T-helper 2 cell (primary cell): ENCODE data around the gene LRRC4B.

ENCODE experiments used
- DNase-seq, 5 experiments: peaks; one replicate each; pipeline versions ENCODE4 v3.0.0 to v3.0.0-alpha.2; 2012 to 2022

LRRC4B gene

DNA sequence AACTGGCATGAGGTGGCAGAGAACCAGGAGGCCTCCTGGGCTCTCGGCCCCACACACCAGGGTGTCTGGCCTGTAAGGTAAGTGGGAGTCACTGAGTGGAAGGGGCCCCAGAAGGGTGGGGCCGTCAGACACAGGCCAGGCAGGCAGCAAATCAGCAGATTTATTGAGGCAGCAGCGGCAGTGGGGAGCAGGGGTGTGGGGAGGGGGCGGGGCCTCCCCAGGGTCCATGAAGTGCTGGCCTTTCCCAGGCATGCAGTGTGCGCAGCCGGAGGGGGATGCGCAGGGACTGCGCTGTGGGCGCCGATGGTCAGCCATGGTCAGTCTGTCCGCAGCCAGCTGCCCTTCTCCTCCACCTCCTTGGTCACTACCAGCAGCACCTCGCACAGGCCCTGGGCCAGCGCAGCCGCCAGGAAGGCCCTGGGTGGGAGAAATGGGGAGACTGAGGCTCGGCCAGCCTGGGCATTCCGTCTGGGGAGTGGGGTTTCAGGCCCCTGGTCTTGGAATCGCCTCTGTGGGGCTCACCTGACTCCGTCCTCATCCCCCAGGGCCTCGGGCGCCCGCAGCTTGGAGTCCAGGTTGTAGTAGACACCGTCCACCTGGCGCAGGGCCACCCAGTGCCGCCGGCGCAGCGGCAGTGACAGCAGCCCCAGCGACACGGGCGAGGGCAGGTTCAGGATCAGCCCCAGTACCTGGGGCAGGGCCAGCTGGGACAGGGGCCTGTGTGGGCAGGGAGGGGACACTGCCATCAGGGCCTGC lies 62.2 kb downstream of the LRRC4B start:
- DNase-seq, result no peak

- no peak for DNase-seq
Measured at GRCh38 chr19:50501568-50502475, 66.4 kb downstream of the LRRC4B start.

GRCh38 chr19:50501186-50501567 lies 67.1 kb downstream of the LRRC4B start:
- no peak for DNase-seq

DNA sequence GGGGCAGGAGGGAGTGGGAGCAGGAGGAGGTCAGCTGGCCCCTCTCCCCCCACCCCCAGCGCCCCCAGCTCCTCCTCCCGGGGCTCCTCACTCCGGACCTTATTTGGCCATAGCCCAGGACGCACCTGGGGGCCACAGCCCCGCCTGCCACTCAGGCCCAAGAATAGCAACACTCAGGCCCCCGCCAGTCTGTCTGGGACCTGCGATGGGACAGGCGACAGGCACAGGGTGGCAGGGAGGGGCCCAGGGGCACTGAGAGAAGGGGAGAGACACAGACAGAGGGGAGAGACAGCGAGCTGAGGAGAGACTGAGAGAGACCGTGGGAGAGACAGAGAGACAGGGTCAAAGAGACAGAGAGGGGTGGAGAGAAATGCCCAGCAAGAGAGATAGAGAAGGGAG lies 67.5 kb downstream of the LRRC4B start:
- no peak for DNase-seq

GRCh38 chr19:50500060-50500752 lies 68.0 kb downstream of the LRRC4B start:
- DNase-seq, result no peak

DNA sequence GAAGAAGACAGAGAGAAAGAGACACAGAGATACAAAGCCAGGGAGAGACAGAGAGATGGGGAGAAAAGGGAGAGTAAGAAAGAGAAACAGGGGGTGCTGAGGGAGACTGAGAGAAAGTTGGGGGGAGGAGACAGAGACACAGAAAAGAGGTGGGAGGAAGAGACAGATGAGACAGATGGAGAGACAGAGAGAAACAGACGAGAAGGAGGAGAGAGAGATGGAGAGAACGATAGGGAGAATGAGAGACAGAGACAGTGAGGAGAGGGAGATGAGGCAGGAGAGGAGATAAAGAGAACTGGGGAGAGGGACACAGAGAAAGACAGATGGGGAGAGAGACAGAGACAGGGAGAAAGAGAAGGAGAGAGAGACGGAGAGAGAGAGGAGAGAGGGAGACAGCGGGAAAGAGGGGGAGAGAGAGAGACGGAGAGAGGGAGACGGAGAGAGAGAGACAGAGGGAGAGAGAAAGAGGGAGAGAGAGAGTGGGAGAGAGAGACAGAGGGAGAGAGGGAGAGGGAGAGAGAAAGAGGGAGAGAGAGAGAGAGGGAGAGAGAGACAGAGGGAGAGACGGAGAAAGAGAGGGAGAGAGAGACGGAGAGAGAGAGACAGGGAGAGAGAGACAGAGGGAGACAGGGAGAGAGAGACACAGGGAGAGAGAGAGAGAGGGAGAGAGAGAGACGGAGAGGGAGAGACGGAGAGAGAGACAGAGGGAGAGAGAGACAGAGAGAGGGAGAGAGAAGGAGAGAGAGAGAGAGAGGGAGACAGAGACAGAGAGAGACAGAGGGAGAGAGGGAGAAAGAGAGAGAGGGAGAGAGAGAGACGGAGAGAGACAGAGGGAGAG lies 69.8 kb downstream of the LRRC4B start:
- no peak for DNase-seq

- DNase-seq, result no peak
Measured at GRCh38 chr19:50497022-50497405, 71.2 kb downstream of the LRRC4B start.

DNA sequence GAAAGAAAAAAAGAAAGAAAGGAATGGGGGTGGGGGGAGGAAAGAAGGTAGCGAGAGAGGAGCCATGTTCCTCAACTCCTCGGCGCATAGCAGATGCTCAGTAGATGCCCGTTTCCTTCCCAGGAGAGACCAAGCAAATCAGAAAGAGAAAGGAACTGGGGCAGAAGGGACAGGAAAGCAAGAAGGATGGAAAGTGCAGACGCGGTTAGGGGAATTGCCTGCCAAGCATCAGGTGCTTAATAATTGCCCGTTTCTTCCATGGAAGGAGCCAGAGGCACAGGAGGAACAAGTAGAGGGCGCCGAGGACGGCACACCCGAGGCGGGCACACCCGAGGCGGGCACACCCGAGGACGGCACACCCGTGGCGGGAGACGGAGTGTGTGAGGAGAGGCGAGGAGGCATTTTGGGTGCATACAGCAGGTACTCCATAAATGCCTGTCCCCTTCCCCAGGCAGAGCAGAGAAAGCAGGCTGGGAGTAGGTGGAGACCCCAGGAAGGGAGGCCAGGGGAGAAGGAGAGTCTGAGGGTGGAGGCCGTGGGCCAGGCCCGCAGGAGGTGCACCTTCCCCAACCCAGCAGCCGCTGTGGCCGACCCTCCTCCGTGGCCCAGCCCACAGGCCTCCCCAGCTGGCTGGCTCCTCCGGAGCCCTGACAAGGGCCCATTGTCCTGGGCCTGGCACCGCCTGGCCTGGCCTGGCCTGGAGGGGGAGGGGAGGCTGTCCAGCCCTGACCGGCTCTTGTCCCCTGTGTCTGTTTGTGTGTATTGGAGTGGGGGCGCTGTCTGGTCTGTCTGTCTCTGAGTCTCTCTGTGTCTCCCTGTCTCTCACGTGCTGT lies 71.8 kb downstream of the LRRC4B start:
- DNase-seq, result no peak

GRCh38 chr19:50495020-50495531 lies 73.2 kb downstream of the LRRC4B start:
- no peak for DNase-seq

GRCh38 chr19:50494186-50495019 lies 73.8 kb downstream of the LRRC4B start:
- DNase-seq, result no peak

DNA sequence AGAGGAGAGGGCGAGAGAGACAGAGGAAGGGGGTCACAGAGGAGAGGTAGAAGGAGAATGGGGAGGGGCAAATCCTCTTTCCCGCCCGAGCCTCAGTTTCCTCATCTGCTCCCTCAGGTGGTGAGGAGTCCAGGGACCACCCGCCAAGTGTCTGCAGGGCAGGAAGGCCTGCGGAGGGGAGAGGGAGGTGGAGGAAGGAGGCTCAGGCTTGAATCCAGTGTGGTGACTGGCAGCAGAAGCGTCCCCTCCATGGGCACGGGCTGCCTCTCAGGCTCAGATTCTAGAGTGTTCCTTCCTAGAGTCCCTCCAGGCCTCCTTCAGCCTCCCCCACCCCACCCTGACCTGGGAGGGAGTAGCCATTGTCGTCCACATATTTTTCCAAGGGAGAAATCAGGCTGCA lies 75.1 kb downstream of the LRRC4B start:
- no peak for DNase-seq

DNA sequence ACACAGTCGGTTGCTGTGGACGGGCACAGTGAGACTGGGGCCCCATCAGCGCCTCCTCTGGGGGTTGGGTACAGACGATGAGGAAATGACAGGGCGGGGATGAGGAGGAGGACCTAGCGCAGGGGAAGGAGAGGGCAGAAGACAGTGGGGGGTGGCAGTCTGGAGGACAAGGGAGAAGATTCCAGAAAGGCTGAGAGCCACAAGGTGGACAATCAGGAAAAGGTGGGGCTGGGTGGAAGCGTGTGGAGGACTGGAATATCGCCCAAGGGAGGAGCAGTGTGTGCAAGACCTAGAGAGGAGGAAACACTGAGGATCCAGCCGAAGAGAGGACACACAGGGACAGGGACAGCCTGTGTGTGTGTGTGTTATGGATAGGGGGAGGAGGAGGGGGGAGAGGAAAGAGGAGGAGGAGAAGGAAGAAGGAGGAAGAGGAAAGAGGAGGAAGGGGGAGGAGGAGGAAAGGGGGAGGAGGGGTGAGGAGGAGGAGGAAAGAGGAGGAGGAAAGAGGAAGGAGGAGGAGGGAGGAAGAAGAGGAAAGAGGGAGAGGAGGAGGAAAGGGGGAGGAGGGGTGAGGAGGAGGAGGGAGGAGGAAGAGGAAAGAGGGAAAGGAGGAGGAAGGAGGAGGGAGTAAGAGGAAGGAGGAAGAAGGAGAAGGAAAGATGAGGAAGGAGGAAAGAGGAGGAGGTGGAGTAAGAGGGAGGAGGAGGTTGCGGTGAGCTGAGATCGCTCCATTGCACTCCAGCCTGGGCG lies 75.8 kb downstream of the LRRC4B start:
- DNase-seq, result no peak

DNA sequence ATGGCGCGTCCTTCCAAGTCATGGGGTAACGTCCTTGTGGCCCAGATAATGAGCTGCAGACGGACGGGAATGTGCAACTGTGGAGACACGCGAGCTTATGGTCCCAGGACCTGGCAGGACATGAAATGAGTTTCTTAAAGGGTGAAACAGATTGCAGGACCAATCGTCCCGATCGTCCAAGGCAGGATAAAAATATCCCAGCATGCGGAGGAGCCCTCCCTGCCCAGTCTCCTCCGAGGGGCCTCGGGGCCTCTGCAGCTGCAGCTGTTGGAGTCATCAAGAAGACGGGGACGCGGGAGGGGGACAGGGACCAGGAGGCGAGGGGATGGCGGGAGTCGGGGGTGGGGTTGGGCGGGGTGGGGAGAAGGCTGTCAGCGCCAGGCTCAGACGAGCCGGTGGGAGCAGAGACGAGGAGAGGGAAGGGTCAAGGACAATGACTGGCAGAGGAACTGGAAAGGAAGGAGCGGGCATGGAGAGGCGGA lies 77.2 kb downstream of the LRRC4B start:
- DNase-seq, result no peak

DNA sequence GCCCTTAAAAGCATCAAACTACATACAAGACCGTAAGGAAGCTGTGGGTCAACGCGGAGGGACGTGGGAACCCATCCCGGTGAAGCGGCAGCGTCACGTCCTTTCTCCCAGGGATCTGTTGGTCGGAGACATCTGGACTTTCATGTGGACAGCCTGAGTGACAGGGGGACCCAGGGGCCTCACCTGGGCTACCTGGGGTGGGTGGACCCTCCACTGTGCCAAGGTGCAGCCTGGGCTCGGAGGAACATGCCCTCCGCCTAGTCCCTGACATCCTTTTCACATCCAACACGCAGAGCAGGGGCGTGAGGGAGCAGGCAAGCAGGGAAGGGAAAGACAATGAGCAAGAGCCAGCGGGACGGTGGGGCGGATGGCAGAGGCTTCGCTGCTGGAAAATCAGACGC lies 77.8 kb downstream of the LRRC4B start:
- no peak for DNase-seq

DNA sequence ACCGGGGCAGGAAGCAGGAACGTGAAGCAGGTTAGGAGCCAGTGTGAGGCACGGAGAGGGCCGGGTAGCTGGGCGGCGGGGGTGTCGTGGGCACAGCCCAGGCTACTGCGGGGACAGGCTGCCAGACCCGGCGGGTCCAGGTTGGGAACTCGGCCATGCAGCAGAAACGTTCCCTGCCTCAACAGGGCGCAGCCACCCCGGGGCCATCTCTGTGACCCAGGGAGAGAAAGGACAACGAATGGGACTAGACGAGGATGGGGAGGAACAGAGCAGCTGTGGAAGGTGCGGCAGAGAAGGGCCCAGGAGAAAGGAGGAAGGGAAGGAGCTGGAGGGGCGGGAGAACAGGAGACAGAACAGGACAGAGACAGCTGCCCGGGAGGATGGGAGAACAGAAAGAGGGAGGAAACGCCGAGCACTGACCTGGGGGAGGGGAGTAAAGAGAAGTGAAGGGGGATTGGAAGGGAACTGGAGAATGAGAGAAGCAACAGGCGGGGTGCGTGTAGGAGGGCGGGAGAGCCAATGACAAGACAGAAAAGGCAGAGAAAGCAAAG lies 78.7 kb downstream of the LRRC4B start:
- no peak for DNase-seq

DNA sequence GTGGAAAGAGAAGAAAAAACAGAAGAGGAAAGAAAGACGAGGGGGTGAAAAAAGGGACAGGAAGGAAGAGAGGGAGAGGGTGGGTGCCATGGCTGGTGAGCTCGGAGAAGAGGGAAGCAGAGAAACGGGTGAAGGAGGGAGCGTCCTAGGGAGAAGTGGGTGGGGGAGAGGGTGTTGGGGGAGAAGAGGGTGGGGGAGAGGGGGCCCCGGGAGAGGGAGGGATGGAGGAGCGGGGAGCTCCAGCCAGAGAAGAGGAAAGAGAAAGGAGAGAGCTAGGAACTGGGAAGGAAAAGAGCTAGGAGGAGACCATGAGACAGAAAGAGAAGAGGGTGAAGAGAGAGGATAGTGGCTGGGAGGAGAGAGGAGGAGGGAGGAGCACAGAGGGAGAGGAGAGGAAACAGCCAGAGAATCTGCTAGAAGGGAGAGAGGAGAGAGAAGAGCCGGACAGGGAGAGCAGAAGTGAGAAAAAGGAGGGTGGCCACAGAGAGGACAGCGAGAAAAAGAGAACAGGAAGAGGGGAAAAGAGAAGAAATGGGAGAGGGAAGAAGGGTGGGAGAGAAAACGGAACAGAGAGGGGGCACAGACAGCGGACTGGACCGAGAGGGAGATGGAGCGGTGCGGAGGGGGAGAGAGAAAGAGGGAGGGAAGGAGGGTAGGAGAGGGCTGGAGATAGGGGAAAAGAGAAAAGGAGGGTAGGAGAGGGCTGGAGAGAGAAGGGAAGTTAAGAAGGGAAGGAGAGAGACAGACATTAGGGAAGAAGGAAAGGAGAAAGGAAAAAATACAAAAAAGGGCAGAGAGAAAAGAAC lies 79.6 kb downstream of the LRRC4B start:
- no peak for DNase-seq

GRCh38 chr19:50486823-50487515 lies 81.3 kb downstream of the LRRC4B start:
- peak in 4 of 5 experiments; percentile 12 to 66 (median 52) for DNase-seq
